ENCODE results near the gene TESK2. TPM values are rescaled to one million over a fixed set of nuclear protein-coding genes. Genes with fewer than 3 reads are reported as not detected.

Gene TESK2
- total RNA-seq, 3 donors from 2014 or later (not counting 1 experiment from before 2014, with no cell fraction given) = 5.1 to 7.4 (median 6.0) TPM

GRCh38 chr1:45297666-45298356, 193.2 kb downstream of the TESK2 start:
- no peaks in the 10 kb centered on the region for H3K4me1 Mint-ChIP-seq
- H3K27ac Mint-ChIP-seq = no peak overlapping the region
- peaks cover 2% of the 10 kb centered on the region for H3K4me1 ChIP-seq (ENCODE audit: control insufficient read depth, insufficient read depth, low read length)
- H3K36me3 Mint-ChIP-seq = no peaks in the 10 kb centered on the region
- no peak for TF ChIP-seq CTCF (IDR thresholded peaks at IDR 0.05)
- no peak overlapping the region for H3K4me3 Mint-ChIP-seq
- no peak overlapping the region for H3K4me3 ChIP-seq (ENCODE audit: low read length)
- H3K9me3 Mint-ChIP-seq = no peaks in the 10 kb centered on the region
- WGBS (ENCODE audit: insufficient coverage) = 90% methylated on average over 8 of the region's 8 CpGs
- H3K27me3 Mint-ChIP-seq (ENCODE audit: low read depth in 2 of 2) = no peaks in the 10 kb centered on the region
- ATAC-seq (no peak), DNase-seq (no peak)
- no peaks in the 10 kb centered on the region for H3K9me3 ChIP-seq (ENCODE audit: control insufficient read depth, insufficient read depth, low read length)
- intact Hi-C loops (cut with micrococcal nuclease) = no loop called here
- H3K27me3 ChIP-seq (ENCODE audit: control insufficient read depth, insufficient read depth, low read length) = no peaks in the 10 kb centered on the region
- H3K27ac ChIP-seq (ENCODE audit: low read length) = no peak overlapping the region
- H3K36me3 ChIP-seq (ENCODE audit: control insufficient read depth, insufficient read depth, low read length) = no peaks in the 10 kb centered on the region

Other genes with a start within 250 kb of the TESK2 start
- gene HPDL, start 164.3 kb downstream of the TESK2 start, total RNA-seq = under 1 TPM in 2 of 3 donors, not detected in 1; 0.38 to 0.45 TPM
- 10 to 100 TPM; 23.2 to 36.8 (median 28.2) TPM for gene TOE1, start 151.0 kb downstream of the TESK2 start, total RNA-seq
- 10 to 100 TPM; 44.0 to 55.6 (median 51.5) TPM for gene MUTYH, start 150.7 kb downstream of the TESK2 start, total RNA-seq
- 1 to 10 TPM; 3.0 to 6.9 (median 5.8) TPM for gene CCDC163, start 8.9 kb upstream of the TESK2 start, total RNA-seq
- 1 to 10 TPM in 1 of 3 donors, under 1 TPM in 2; 0.73 to 1.5 (median 0.88) TPM for gene MMACHC, start 9.1 kb upstream of the TESK2 start, total RNA-seq
- 10 to 100 TPM; 24.8 to 39.1 (median 30.6) TPM for gene PRDX1, start 30.7 kb upstream of the TESK2 start, total RNA-seq
- gene AKR1A1, start 59.7 kb upstream of the TESK2 start, total RNA-seq = 10 to 100 TPM; 45.7 to 54.2 (median 53.9) TPM
- gene NASP, start 92.9 kb upstream of the TESK2 start, total RNA-seq = 100 to 1,000 TPM; 109 to 171 (median 121) TPM
- gene CCDC17, start 132.9 kb upstream of the TESK2 start, total RNA-seq = 1 to 10 TPM; 2.9 to 4.5 (median 3.3) TPM
- 100 to 1,000 TPM; 144 to 176 (median 153) TPM for gene GPBP1L1, start 195.4 kb upstream of the TESK2 start, total RNA-seq
- gene TMEM69, start 197.0 kb upstream of the TESK2 start, total RNA-seq = 10 to 100 TPM in 1 of 3 donors, 1 to 10 TPM in 2; 8.8 to 14.2 (median 9.3) TPM